Fibroblast of lung (primary cell): ENCODE data around the gene SGCG. TPM values are rescaled to one million over a fixed set of nuclear protein-coding genes. Genes with fewer than 3 reads are reported as not detected.
A peak's percentile ranks its signal among the peaks of the same experiment; 100 is the strongest.

Source experiments
- DNase-seq, 2 donors: peaks; one replicate each; pipeline versions ENCODE4 v3.0.0 to v3.0.0-alpha.2; 2010; ENCODE audit warnings: low read depth in 2 of 2
- H2AFZ ChIP-seq: 2 replicates; pipeline ENCODE4 v1.5.1; 2012; ENCODE audit warnings: low read length, control low read depth, inconsistent platforms
- H3K27ac ChIP-seq: 2 replicates; pipeline ENCODE4 v1.5.1; 2011; ENCODE audit warnings: low read length, control low read depth; ENCODE audit not compliant: insufficient read depth
- H3K27me3 ChIP-seq: 2 replicates; pipeline ENCODE4 v1.5.1; 2011; ENCODE audit warnings: mild to moderate bottlenecking, low read length; ENCODE audit not compliant: control insufficient read depth, insufficient read depth
- H3K36me3 ChIP-seq: 2 replicates; pipeline ENCODE4 v1.5.1; 2011; ENCODE audit warnings: low read length; ENCODE audit not compliant: control insufficient read depth, insufficient read depth
- H3K4me1 ChIP-seq: 2 replicates; pipeline ENCODE4 v1.5.1; 2011; ENCODE audit warnings: low read length; ENCODE audit not compliant: control insufficient read depth, insufficient read depth; ENCODE audit errors: extremely low read depth
- H3K4me2 ChIP-seq: 2 replicates; pipeline ENCODE4 v1.5.1; 2011; ENCODE audit warnings: low read length, control low read depth; ENCODE audit not compliant: insufficient read depth; ENCODE audit errors: extremely low read depth
- H3K4me3 ChIP-seq, 4 experiments: fragments of 200-600 bp in 1 of 4; sonication (generic) in 1 of 4; replicated peaks in 1 of 4; 2 replicates each; pipeline ENCODE4 v1.5.1; 2011 to 2016; ENCODE audit warnings: low read length in 4 of 4, low read depth in 3 of 4, mild to moderate bottlenecking in 3 of 4, control low read depth in 2 of 4, inconsistent platforms in 1 of 4, mixed read lengths in 1 of 4; ENCODE audit not compliant: insufficient read depth in 1 of 4; ENCODE audit errors: control extremely low read depth in 1 of 4
- H3K79me2 ChIP-seq: 2 replicates; pipeline ENCODE4 v1.5.1; 2012; ENCODE audit warnings: mild to moderate bottlenecking, low read length, inconsistent platforms; ENCODE audit not compliant: control insufficient read depth, insufficient read depth
- H3K9ac ChIP-seq: 2 replicates; pipeline ENCODE4 v1.5.1; 2011; ENCODE audit warnings: mild to moderate bottlenecking, low read length, control low read depth; ENCODE audit not compliant: insufficient read depth
- H3K9me3 ChIP-seq: 2 replicates; pipeline ENCODE4 v1.5.1; 2012; ENCODE audit warnings: low read depth, low read length; ENCODE audit not compliant: control insufficient read depth, insufficient read depth
- H4K20me1 ChIP-seq: 2 replicates; pipeline ENCODE4 v1.5.1; 2011; ENCODE audit warnings: low read length; ENCODE audit not compliant: control insufficient read depth, insufficient read depth; ENCODE audit errors: extremely low read depth
- EZH2 ChIP-seq: IDR thresholded peaks from 2 replicates; pipeline ENCODE4 v1.5.1; 2012; ENCODE audit warnings: low read length, control low read depth, mild to moderate bottlenecking; ENCODE audit errors: missing control alignments
- polyA plus RNA-seq, 2 donors: library from polyadenylated mRNA; depleted of rRNA in 1 of 2; stranded (reverse) in 1 of 2; unstranded in 1 of 2; fragments of >200 nt; gene quantifications; 2 replicates each; pipeline ENCODE4 v1.2.1, GENCODE V29; 2011 to 2012; ENCODE audit warnings: missing spikeins in 1 of 2
- total RNA-seq: library from RNA; depleted of rRNA; stranded (reverse); fragments of >200 nt; gene quantifications from 2 replicates; pipeline ENCODE4 v1.2.1, GENCODE V29; 2014
- TF ChIP-seq, protein P1 (sequence below), 2 donors: IDR thresholded peaks in 1 of 2; conservative IDR thresholded peaks in 1 of 2; 1 replicate in 1 of 2; 2 replicates in 1 of 2; pipeline ENCODE4 v1.5.1; 2011 to 2012; ENCODE audit warnings: low read length in 2 of 2, control low read depth in 1 of 2, inconsistent platforms in 1 of 2, low read depth in 1 of 2, mild to moderate bottlenecking in 1 of 2

SGCG gene
- total and polyA plus RNA-seq, 2 donors (not counting 1 experiment from before 2014, with no cell fraction given): 0.14 to 1.5 TPM

GRCh38 chr13:23322353-23323336, 141.9 kb downstream of the SGCG start:
- DNase-seq: peak in 1 of 2 donors; percentile 20
- peaks cover 11% of the 10 kb centered on the region for H3K4me1 ChIP-seq
- TF ChIP-seq, protein P1, sequence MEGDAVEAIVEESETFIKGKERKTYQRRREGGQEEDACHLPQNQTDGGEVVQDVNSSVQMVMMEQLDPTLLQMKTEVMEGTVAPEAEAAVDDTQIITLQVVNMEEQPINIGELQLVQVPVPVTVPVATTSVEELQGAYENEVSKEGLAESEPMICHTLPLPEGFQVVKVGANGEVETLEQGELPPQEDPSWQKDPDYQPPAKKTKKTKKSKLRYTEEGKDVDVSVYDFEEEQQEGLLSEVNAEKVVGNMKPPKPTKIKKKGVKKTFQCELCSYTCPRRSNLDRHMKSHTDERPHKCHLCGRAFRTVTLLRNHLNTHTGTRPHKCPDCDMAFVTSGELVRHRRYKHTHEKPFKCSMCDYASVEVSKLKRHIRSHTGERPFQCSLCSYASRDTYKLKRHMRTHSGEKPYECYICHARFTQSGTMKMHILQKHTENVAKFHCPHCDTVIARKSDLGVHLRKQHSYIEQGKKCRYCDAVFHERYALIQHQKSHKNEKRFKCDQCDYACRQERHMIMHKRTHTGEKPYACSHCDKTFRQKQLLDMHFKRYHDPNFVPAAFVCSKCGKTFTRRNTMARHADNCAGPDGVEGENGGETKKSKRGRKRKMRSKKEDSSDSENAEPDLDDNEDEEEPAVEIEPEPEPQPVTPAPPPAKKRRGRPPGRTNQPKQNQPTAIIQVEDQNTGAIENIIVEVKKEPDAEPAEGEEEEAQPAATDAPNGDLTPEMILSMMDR (conservative IDR thresholded peaks at IDR 0.05 in 1 of 2, IDR thresholded peaks at IDR 0.05 in 1 of 2; ENCODE audit: low read depth in 1 of 2, low read length in 2 of 2): no peak
- no peak for TF ChIP-seq EZH2
- H3K36me3 ChIP-seq: no peaks in the 10 kb centered on the region
- H3K9ac ChIP-seq: no peak overlapping the region
- no peaks in the 10 kb centered on the region for H3K79me2 ChIP-seq
- peak overlapping the region; percentile 93 for H3K27ac ChIP-seq
- no peaks in the 10 kb centered on the region for H3K9me3 ChIP-seq
- no peak overlapping the region for H2AFZ ChIP-seq
- no peaks in the 10 kb centered on the region for H4K20me1 ChIP-seq
- H3K4me2 ChIP-seq: peak overlapping the region; percentile 92
- H3K4me3 ChIP-seq: peak overlapping the region in 1 of 4 experiments; percentile 50
- no peaks in the 10 kb centered on the region for H3K27me3 ChIP-seq

GRCh38 chr13:23323946-23324709, 143.3 kb downstream of the SGCG start:
- peak; percentile 36 to 61 for DNase-seq
- no peak overlapping the region for H3K4me3 ChIP-seq
- no peaks in the 10 kb centered on the region for H3K79me2 ChIP-seq
- no peaks in the 10 kb centered on the region for H3K9me3 ChIP-seq
- H2AFZ ChIP-seq: no peak overlapping the region
- H3K4me2 ChIP-seq: peak overlapping the region; percentile 1
- H3K27me3 ChIP-seq: no peaks in the 10 kb centered on the region
- H4K20me1 ChIP-seq: no peaks in the 10 kb centered on the region
- no peak overlapping the region for H3K9ac ChIP-seq
- no peak overlapping the region for H3K27ac ChIP-seq
- TF ChIP-seq, protein P1 (conservative IDR thresholded peaks at IDR 0.05 in 1 of 2, IDR thresholded peaks at IDR 0.05 in 1 of 2; ENCODE audit: low read depth in 1 of 2, low read length in 2 of 2): no peak
- TF ChIP-seq EZH2: no peak
- peaks cover 11% of the 10 kb centered on the region for H3K4me1 ChIP-seq
- no peaks in the 10 kb centered on the region for H3K36me3 ChIP-seq

GRCh38 chr13:23325191-23325590, 144.4 kb downstream of the SGCG start:
- no peak overlapping the region for H3K9ac ChIP-seq

More at GRCh38 chr13:23325191-23325590, 144.4 kb downstream of the SGCG start:
- no peak for TF ChIP-seq EZH2
- TF ChIP-seq, protein P1 (conservative IDR thresholded peaks at IDR 0.05 in 1 of 2, IDR thresholded peaks at IDR 0.05 in 1 of 2; ENCODE audit: low read depth in 1 of 2, low read length in 2 of 2): no peak
- H3K27me3 ChIP-seq: no peaks in the 10 kb centered on the region
- H3K4me2 ChIP-seq: no peak overlapping the region
- no peak overlapping the region for H3K27ac ChIP-seq
- no peaks in the 10 kb centered on the region for H3K9me3 ChIP-seq
- no peaks in the 10 kb centered on the region for H4K20me1 ChIP-seq
- DNase-seq: no peak
- no peak overlapping the region for H3K4me3 ChIP-seq
- H3K79me2 ChIP-seq: no peaks in the 10 kb centered on the region
- H3K36me3 ChIP-seq: no peaks in the 10 kb centered on the region
- H2AFZ ChIP-seq: no peak overlapping the region
- peaks cover 9% of the 10 kb centered on the region for H3K4me1 ChIP-seq
